HG03558 (cell line): ENCODE data around the gene ENDOV.
"Not testable (repeated sequence)": the region's sequence is repeated elsewhere in the genome, so short reads cannot be mapped to it uniquely, and the experiment has no call there.

Source experiments
- ATAC-seq: cut with Tn5 transposase; IDR thresholded peaks from one replicate; pipeline ENCODE4 v1.9.1; 2021; ENCODE audit warnings: moderate number of reproducible peaks; ENCODE audit not compliant: unreplicated experiment; ENCODE audit errors: extremely low read depth

ENDOV gene

GRCh38 chr17:80387071-80387470, 27.9 kb upstream of the ENDOV start:
- no peak for ATAC-seq

GRCh38 chr17:80388175-80388574, 26.8 kb upstream of the ENDOV start:
- no peak for ATAC-seq

- ATAC-seq = no peak
Measured at GRCh38 chr17:80388601-80389000, 26.4 kb upstream of the ENDOV start.

- ATAC-seq = no peak
Measured at GRCh38 chr17:80389011-80389995, 25.7 kb upstream of the ENDOV start.

- ATAC-seq = no peak
Measured at GRCh38 chr17:80393241-80393890, 21.6 kb upstream of the ENDOV start.

- ATAC-seq = no peak
Measured at GRCh38 chr17:80393961-80394360, 21.0 kb upstream of the ENDOV start.

GRCh38 chr17:80394629-80395216, 20.2 kb upstream of the ENDOV start:
- ATAC-seq = no peak

GRCh38 chr17:80395402-80396151, 19.4 kb upstream of the ENDOV start:
- no peak for ATAC-seq

GRCh38 chr17:80396157-80397033, 18.6 kb upstream of the ENDOV start:
- ATAC-seq = no peak

- no peak for ATAC-seq
Measured at GRCh38 chr17:80397034-80397387, 18.0 kb upstream of the ENDOV start.

GRCh38 chr17:80397686-80398085, 17.3 kb upstream of the ENDOV start:
- ATAC-seq = no peak

GRCh38 chr17:80401086-80401485, 13.9 kb upstream of the ENDOV start:
- not testable (repeated sequence) for ATAC-seq

- ATAC-seq = not testable (repeated sequence)
Measured at GRCh38 chr17:80402102-80402501, 12.9 kb upstream of the ENDOV start.

- ATAC-seq = no peak
Measured at GRCh38 chr17:80402959-80403358, 12.0 kb upstream of the ENDOV start.

GRCh38 chr17:80406146-80406545, 8.8 kb upstream of the ENDOV start:
- ATAC-seq = no peak

GRCh38 chr17:80407917-80408316, 7.0 kb upstream of the ENDOV start:
- ATAC-seq = not testable (repeated sequence)

- no peak for ATAC-seq
Measured at GRCh38 chr17:80408872-80409271, 6.1 kb upstream of the ENDOV start.

GRCh38 chr17:80409626-80410025, 5.3 kb upstream of the ENDOV start:
- ATAC-seq = no peak

- not testable (repeated sequence) for ATAC-seq
Measured at GRCh38 chr17:80410441-80411087, 4.4 kb upstream of the ENDOV start.
